ENCODE results near the gene ZSWIM4.
"Not testable (repeated sequence)": the region's sequence is repeated elsewhere in the genome, so short reads cannot be mapped to it uniquely, and the experiment has no call there.

ZSWIM4 gene

DNA sequence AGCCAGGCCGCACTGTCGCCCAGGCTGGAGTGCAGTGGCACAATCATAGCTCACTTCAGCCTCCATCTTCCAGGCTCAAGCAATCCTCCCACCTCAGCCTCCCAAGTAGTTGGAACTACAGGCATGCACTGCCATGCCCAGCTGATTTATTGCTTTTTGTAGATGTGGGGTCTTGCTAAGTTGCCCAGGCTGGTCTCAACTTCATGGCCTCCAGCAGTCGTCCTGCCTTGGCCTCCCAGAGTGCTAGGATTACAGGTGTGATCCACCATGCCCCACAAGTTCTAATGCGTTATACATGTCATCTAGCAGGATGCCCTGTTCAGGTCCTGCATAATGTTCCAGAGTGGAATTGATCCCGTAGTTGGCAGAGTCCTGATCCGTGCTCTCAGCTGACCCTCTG is 16.4 kb upstream of the ZSWIM4 start:
- no peak for DNase-seq

DNA sequence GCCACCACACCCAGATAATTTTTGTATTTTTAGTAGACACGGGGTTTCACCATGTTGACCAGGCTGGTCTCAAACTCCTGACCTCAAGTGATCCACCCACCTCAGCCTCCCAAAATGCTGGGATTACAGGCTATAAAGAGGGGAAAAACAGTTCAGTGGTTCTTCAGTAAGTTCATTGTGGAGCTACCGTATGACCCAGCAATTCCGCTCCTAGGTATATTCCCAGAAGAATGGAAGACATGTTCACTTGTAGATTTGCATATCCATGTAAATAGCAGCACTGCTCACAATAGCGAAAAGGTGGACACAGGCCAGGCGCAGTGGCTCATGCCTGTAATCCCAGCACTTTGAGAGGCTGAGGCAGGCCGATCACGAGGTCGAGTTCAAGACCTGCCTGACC is 15.4 kb upstream of the ZSWIM4 start:
- not testable (repeated sequence) for DNase-seq

DNA sequence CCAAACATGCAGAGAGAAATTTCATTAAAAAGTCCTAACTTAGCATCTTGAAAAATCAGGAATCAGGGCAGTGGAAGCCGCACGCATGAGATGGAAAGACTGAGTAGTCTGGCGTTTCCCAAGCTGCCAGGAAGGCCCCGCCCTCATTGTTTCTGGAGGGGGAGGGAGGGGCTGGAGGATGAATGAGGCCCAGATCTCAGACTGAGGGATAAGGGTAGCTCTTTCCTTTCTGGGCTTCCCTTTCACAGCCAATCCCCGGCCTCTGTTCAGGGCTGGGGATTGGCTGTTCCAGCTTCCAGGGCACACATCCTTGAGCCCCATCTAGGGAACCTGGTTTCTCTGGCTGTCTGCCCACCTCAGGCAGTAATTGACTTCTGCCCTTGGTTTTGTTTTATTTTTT is 13.7 kb upstream of the ZSWIM4 start:
- no peak for DNase-seq

GRCh38 chr19:13782537-13782936 is 12.7 kb upstream of the ZSWIM4 start:
- no peak for DNase-seq

GRCh38 chr19:13783565-13784500 is 11.4 kb upstream of the ZSWIM4 start:
- no peak for DNase-seq

DNA sequence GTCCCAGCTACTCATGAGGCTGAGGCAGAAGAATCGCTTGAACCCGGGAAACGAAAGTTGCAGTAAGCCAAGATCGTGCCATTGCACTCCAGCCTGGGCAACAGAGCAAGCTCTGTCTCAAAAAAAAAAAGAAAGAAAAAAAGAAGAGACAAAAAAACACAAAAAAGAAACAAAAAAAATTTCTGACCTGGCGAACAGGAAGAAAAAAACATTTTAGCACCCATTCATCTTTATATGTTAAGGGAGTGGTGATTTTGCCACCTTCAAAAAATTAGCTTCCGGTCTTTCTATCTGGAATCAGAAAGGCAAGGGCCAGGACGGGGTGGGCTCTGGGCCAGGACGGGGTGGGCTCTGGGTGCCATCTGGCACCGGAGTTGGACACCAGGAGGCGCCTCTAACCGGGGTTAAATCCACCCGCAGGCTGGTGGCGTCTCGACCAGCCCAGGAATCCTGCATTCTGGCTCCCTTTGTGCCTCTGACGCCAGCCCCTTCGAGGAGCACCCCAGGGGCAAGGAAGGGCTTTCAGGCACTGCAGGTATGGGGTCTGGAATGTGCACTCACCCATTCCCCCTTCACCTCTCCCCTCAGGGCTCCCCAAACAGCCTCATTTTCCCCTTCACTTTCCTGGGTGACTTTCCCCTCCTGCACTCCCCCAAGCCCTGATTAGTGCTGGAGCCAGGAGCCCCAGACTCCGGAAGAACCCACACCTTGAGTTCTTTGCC is 10.4 kb upstream of the ZSWIM4 start:
- DNase-seq: peak; percentile 27

DNA sequence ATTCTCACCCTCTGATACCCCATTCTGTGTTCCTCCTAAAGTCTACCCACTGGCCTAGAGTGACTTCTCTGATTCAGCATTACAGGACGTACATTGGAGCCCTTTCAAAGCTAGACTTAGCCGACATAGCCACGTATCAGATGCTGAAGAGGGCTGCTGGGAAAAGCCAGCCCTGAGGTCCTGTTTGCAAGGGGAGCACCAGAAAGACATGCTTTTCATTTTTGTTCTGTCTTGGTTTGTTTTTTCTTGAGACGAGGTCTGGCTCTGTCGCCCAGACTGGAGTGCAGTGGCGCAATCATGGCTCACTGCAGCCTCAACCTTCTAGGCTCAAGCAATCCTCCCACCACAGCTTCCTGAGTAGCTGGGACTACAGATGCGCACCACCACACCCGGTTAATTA is 6.3 kb upstream of the ZSWIM4 start:
- DNase-seq: no peak

GRCh38 chr19:13790354-13790753 is 4.9 kb upstream of the ZSWIM4 start:
- DNase-seq: no peak

GRCh38 chr19:13793317-13793716 is 1.9 kb upstream of the ZSWIM4 start:
- DNase-seq: not testable (repeated sequence)

DNA sequence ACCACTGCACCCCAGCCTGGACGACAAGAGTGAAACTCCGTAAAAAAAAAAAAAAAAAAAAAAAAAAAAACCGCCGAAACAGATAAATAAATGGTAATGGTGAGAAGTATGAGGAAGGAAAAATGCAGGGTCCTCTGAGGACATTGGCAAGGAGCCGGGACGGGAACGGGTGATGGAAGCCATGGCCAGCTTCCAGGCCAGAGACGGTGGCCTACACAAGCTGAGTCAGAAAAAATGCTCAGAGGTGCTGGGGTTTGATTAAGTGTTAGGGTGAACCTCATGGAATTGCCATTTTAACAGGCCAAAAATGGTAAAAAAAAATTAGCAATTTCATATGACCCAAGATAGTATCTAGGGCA is 866 bp upstream of the ZSWIM4 start:
- no peak for DNase-seq

DNA sequence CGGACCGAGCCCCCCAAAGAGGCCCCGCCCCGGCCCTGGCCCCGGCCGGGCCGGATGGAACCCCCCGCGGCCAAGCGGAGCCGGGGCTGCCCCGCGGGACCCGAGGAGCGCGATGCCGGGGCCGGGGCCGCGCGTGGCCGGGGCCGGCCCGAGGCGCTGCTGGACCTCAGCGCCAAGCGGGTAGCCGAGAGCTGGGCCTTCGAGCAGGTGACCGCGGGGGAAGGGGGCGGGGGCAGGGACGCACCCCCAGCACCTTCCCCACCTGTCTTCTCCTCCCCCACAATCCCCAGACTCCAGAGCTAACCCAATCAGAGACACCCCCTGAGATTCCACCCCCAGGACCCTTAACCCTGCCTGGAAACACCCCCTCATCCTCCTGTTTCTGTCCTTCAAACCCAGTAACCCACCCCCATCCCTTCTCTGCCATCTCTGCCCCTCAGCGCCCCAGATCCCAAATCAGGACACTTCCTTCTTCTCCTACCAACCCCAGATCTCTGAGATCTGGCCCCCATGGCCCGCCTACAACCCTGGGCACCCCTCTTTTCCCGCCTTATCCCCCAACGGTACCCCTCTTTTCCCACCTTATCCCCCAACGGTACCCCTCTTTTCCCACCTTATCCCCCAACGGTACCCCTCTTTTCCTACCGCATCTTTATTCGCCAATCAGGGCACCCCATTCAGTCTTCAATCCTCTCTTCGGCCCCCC is 505 bp downstream of the ZSWIM4 start:
- no peak for DNase-seq

- no peak for DNase-seq
Measured at GRCh38 chr19:13796301-13797057, 1.2 kb downstream of the ZSWIM4 start.

- no peak for DNase-seq
Measured at GRCh38 chr19:13797058-13797440, 1.8 kb downstream of the ZSWIM4 start.

DNA sequence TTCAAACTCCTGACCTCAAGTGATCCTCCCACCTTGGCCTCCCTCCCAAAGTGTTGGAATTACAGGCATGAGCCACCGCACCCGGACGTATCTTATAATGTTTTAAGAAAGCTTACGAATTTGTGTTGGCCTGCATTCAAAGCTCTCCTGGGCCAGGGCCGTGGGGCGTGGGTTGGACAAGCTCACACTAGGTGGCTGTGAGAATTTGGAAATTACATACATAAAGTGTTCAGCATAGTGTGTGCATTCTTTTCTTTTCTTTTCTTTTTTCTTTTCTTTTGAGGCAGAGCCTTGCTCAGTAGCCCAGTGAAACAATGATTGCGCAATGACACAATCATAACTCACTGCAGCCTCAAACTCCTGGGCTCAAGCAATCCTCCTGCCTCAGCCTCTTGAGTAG is 2.6 kb downstream of the ZSWIM4 start:
- no peak for DNase-seq

- DNase-seq: no peak
Measured at GRCh38 chr19:13799669-13800068, 4.4 kb downstream of the ZSWIM4 start.

DNA sequence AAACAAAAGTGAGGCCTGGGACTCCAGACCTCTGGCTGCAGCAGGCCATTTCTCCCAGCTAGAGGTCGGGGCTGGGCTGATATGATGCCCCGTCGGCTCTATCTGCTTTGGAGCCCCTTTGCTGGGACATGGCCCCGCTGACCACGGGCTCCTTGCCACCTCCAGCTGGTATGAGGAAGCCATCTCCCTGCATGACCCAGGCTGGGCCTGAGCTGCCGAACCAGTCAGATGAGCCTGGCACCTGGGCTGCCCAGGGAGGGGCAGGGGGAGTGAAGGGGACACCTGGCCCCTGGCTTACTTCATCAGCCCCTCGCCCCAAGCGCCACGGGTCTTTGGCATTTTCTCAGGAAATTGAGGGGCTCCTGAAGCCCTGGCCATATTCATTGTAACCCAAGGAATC is 7.8 kb downstream of the ZSWIM4 start:
- DNase-seq: no peak

DNA sequence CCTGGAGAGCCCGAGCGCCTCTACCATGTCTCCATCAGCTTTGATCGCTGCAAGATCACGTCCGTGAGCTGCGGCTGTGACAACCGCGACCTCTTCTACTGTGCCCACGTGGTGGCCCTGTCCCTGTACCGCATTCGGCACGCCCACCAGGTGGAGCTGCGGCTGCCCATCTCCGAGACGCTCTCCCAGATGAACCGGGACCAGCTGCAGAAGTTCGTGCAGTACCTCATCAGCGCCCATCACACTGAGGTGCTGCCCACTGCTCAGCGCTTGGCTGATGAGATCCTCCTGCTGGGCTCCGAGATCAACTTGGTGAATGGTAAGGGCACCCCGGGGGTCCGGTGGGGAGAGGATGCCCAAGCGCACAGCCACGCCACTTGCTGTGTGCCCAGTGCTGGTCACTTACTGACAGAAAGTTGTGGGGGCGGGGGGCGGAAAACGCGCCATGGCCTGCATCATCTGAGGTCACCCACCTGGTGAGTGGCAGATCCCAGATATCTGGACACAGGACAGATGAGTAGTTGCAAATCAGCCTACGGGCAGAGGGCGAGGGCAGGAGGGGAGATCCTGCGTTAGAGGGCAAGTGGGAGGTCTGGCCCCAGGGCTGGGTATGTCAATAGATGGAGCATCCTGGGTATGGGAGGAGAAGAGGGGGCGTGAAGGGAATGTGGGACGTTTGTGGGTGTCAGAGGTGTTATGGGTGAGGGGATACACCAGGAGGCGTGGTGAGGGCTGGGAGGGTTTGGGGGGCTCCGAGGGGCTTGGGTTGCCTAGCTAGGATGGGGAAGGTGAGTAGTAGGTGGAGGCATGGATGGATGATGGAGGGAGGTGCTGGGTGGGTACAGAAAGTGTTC is 9.8 kb downstream of the ZSWIM4 start:
- DNase-seq: no peak

DNA sequence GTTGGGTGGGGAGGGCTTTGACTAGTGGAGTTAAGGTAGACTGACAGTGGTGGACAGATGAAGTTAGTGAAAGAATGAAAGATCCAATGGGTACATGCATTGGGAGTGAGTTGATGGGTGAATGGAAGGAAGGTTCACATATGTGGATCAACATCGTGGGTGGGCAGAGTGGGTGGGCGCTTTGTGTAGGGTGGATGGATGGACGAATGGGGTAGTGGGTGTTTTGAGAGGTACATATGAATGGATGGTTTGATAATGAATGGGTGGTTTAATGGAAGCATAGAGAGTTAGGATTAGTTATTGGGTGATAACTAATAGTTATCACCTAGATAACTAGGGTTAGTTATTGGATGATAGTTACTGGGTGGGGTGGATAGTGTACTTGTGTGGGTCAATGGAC is 11.5 kb downstream of the ZSWIM4 start:
- no peak for DNase-seq

DNA sequence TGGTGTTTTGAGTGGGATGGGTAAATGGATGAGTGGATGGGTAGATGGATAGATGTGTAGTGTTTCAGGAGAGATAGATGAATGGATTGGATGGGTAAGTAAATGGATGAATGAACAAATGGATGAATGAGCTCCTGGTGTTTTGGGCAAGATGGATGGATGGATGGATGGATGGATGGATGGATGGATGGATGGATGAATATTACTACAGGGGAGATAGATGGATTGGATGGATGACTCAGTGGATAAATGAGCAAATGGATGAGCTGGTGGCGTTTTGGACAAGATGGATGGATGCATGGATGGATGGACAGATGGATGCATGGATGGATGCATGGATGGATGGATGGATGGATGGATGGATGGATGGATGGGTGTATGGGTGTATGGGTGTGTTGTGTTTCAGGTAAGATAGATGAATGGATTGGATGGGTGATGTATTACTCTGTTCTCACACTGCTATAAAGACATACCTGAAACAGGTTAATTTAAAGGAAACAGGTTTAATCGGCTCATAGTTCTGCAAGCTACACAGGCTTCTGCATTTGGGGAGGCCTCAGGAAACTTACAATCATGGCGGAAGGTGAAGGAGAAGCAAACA is 12.3 kb downstream of the ZSWIM4 start:
- DNase-seq: no peak

DNA sequence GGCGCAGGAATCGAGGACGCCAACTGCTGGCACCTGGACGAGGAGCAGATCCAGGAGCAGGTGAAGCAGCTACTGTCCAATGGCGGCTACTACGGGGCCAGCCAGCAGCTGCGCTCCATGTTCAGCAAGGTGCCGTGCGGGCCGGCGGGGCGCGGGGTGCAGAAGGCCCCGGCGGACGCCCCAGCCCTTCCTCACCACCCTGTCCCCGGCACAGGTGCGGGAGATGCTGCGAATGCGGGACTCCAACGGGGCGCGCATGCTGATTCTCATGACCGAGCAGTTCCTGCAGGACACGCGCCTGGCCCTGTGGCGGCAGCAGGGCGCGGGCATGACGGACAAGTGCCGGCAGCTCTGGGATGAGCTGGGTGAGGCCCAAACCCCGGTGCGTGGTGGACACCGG is 13.6 kb downstream of the ZSWIM4 start:
- DNase-seq: no peak

DNA sequence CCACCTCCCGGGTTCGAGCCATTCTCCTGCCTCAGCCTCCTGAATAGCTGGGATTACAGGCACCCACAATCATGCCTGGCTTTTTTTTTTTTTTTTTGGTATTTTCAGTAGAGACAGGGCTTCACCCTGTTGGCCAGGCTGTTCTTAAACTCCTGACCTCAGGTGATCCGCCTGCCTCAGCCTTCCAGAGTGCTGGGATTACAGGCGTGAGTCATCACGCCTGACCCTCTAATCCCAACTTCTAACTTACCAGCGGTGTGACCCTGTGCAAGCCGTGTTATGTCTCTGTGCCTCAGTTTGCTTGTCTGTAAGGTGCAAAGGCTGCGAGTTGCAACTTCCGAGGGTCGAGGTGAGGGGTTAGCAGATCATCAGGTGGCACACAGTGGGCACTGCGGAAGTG is 17.3 kb downstream of the ZSWIM4 start:
- DNase-seq: no peak

GRCh38 chr19:13813147-13813546 is 17.9 kb downstream of the ZSWIM4 start:
- no peak for DNase-seq
